Activated B cell treated with CpG ODN at 0.5 μM for 24 hours (primary cell): ENCODE data around the gene PFKL. TPM values are rescaled to one million over a fixed set of nuclear protein-coding genes. Genes with fewer than 3 reads are reported as not detected.

Source experiments
- ATAC-seq: fragments of 200-7000 bp; cut with Tn5 transposase; one replicate; pipeline ENCODE4 v1.10.0; 2021; ENCODE audit warnings: low read depth, mild to moderate bottlenecking, moderate library complexity
- CTCF ChIA-PET: fragments of 350-600 bp; sonication (Branson Sonifier 250); formaldehyde crosslinking; loops from one replicate; lab custom pipeline; 2021; ENCODE audit warnings: antibody characterized with exemption; lab: Charles Lee
- POLR2A ChIA-PET: fragments of 350-600 bp; sonication (Branson Sonifier 250); formaldehyde crosslinking; loops from one replicate; lab custom pipeline; 2021; ENCODE audit warnings: antibody characterized with exemption; lab: Charles Lee
- DNase-seq: peaks from one replicate; pipeline ENCODE4 v3.0.0; 2022
- H3K27ac Mint-ChIP-seq: one replicate; pipeline ENCODE4 v1.8.0; 2020; ENCODE audit warnings: mixed read lengths
- H3K27me3 Mint-ChIP-seq: one replicate; pipeline ENCODE4 v1.8.0; 2021; ENCODE audit warnings: mixed read lengths
- H3K36me3 Mint-ChIP-seq: one replicate; pipeline ENCODE4 v1.8.0; 2021; ENCODE audit warnings: low read depth, mixed read lengths
- H3K4me1 Mint-ChIP-seq: one replicate; pipeline ENCODE4 v1.8.0; 2021; ENCODE audit warnings: mixed read lengths
- H3K4me3 Mint-ChIP-seq: one replicate; pipeline ENCODE4 v1.8.0; 2020; ENCODE audit warnings: mild to moderate bottlenecking, mixed read lengths
- H3K9me3 Mint-ChIP-seq: one replicate; pipeline ENCODE4 v1.8.0; 2020; ENCODE audit warnings: mixed read lengths
- CTCF ChIP-seq: fragments of 200-600 bp; IDR thresholded peaks from one replicate; pipeline ENCODE4 v1.8.0; 2022; ENCODE audit warnings: antibody characterized with exemption, mild to moderate bottlenecking
- intact Hi-C: fragments of 100-400 bp; cut with micrococcal nuclease; formaldehyde crosslinking; loops from one replicate; pipeline ENCODE4 v1.15.1; 2024
- total RNA-seq: library from RNA; stranded (reverse); gene quantifications from 2 replicates; pipeline ENCODE4 v1.2.3, GENCODE V29; 2022

Gene PFKL
- total RNA-seq, 1 donor from 2014 or later: 174 TPM

DNA sequence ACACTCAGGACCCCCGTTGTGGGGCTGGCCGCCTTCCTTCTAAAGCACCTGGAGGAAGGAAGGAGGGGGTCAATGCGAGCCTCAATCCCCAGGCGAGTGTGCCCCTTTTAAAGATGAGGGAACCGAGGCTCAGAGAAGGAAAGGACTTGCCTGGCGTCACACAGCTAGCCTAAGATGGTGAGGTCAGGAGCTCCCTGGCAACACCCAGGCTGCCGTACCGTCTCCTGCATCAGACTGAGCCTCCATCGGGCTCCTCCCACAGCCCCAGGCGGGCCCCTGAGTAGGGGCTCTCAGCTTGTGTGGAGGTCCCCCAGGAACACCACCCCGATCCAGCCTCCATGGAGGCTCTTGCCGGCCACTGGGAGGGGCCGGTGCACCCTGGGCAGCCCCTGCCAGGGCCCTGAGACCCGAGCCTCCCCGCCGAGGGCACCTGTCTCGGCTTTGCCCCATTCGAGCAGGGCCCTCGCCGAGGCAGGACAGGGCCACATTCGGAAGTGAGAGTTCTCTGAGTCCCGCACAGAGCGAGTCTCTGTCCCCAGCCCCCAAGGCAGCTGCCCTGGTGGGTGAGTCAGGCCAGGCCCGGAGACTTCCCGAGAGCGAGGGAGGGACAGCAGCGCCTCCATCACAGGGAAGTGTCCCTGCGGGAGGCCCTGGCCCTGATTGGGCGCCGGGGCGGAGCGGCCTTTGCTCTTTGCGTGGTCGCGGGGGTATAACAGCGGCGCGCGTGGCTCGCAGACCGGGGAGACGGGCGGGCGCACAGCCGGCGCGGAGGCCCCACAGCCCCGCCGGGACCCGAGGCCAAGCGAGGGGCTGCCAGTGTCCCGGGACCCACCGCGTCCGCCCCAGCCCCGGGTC lies 14.5 kb upstream of the PFKL start, which contains the start of gene AIRE:
Gene AIRE, plus strand, starts transcription at position 739 of the 855 bp plus-strand sequence. CDS start 131 bp downstream, outside the sequence.
- CTCF ChIA-PET: no interaction called here
- Mint-ChIP-seq H3K4me3 (no peak within 1 kb of the TSS), H3K36me3 (no peaks in the 10 kb centered on the region), H3K4me1 (peaks cover 12% of the 10 kb centered on the region), H3K27ac (no peak within 1 kb of the TSS), H3K27me3 (peaks cover 2% of the 10 kb centered on the region), H3K9me3 (no peaks in the 10 kb centered on the region)
- ATAC-seq: no peak
- POLR2A ChIA-PET: no interaction called here
- no peak for TF ChIP-seq CTCF
- no peak for DNase-seq
- intact Hi-C loops: no loop called here

DNA sequence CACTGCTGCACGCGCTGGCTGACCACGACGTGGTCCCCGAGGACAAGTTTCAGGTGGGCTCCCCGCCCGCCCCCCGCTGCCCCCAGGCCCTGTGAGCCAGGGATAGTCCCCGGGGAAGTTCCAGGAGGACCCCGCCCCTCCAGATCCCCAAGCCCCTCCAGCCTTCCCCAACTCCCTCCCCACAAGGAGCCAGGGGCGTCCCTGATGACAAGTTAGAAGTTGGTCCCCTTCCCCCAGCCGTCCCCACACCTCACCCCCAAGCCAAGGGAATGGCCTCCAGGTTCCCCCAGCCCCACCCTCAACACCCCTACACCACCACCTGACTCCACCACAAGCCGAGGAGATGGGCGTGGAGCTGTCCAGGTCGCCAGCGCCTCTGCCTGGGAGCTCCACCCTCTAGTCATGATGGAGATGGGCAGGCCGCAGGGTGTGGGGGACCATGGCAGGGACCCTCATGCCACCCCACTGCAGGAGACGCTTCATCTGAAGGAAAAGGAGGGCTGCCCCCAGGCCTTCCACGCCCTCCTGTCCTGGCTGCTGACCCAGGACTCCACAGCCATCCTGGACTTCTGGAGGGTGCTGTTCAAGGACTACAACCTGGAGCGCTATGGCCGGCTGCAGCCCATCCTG lies 13.7 kb upstream of the PFKL start:
- no peaks in the 10 kb centered on the region for H3K36me3 Mint-ChIP-seq

DNA sequence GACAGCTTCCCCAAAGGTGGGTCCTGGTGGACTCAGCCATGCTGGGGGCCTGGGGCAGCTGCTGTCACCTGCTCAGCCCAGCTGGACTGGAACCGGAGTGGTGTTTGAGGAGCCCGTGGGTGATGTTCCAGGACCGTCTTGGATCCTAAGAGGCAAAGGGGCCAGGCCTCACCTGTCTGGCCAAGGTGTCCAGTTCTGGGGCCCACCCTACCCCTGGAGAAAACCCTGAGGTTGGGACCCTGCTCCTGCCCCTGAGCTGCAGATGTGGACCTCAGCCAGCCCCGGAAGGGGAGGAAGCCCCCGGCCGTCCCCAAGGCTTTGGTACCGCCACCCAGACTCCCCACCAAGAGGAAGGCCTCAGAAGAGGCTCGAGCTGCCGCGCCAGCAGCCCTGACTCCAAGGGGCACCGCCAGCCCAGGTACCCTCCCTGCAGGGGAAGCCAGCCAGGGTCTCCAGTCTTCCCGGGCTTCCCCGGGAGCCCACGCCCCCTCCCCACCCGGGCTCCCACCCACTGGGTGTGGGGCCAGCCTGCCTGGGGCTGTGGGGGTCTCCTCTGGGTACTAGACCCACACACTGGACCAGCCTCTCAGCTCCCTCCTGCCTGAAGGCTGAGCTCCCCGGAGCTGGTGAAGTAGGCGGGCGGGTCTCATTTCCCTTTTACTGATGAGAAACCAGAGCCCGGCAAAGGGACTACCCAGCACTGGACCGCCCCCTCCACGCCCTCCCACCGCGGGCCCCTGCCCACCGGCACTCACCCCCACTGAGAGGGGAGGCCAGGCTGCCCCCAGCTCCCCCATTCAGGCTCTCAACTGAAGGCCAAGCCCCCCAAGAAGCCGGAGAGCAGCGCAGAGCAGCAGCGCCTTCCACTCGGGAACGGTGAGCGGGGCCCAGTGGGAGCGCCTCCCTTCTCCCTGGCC lies 12.9 kb upstream of the PFKL start:
- no peak for DNase-seq
- no peak overlapping the region for H3K27ac Mint-ChIP-seq
- H3K4me3 Mint-ChIP-seq: no peak overlapping the region
- H3K9me3 Mint-ChIP-seq: no peaks in the 10 kb centered on the region
- no peaks in the 10 kb centered on the region for H3K36me3 Mint-ChIP-seq
- POLR2A ChIA-PET: no interaction called here
- peaks cover 18% of the 10 kb centered on the region for H3K4me1 Mint-ChIP-seq
- H3K27me3 Mint-ChIP-seq: peaks cover 2% of the 10 kb centered on the region
- no peak for TF ChIP-seq CTCF
- intact Hi-C loops: no loop called here
- ATAC-seq: no peak
- CTCF ChIA-PET: no interaction called here

More for the DNA sequence above, 13.7 kb upstream of the PFKL start:
- ATAC-seq (no peak), DNase-seq (no peak)
- no peak for TF ChIP-seq CTCF
- CTCF ChIA-PET: no interaction called here
- H3K4me1 Mint-ChIP-seq: peaks cover 14% of the 10 kb centered on the region
- POLR2A ChIA-PET: no interaction called here
- H3K27me3 Mint-ChIP-seq: peaks cover 2% of the 10 kb centered on the region
- intact Hi-C loops: no loop called here
- H3K4me3 Mint-ChIP-seq: no peak overlapping the region
- H3K27ac Mint-ChIP-seq: no peak overlapping the region
- H3K9me3 Mint-ChIP-seq: no peaks in the 10 kb centered on the region

GRCh38 chr21:44288251-44289110 lies 11.4 kb upstream of the PFKL start:
- intact Hi-C loops: no loop called here
- Mint-ChIP-seq H3K4me1 (peaks cover 16% of the 10 kb centered on the region), H3K36me3 (no peaks in the 10 kb centered on the region), H3K27ac (peak overlapping the region; percentile 12), H3K9me3 (no peaks in the 10 kb centered on the region), H3K27me3 (peaks cover 2% of the 10 kb centered on the region), H3K4me3 (no peak overlapping the region)
- ATAC-seq: no peak
- POLR2A ChIA-PET: no interaction called here
- DNase-seq: no peak
- no peak for TF ChIP-seq CTCF
- CTCF ChIA-PET: no interaction called here
